DOHH2 (cell line): ENCODE results near the gene RESP18.

Experiments used
- H3F3A ChIP-seq: fragments of 200-600 bp; sonication (generic), shearing (Covaris generic); 2 replicates; pipeline ENCODE4 v1.6.0; 2016; ENCODE audit warnings: antibody characterized with exemption, mild to moderate bottlenecking; ENCODE audit not compliant: control insufficient read depth, insufficient read depth
- H3K27ac ChIP-seq: fragments of 200-600 bp; sonication (generic); 2 replicates; pipeline ENCODE4 v1.5.1; 2014; ENCODE audit warnings: low read depth, mild to moderate bottlenecking, low read length, moderate library complexity
- H3K27me3 ChIP-seq: fragments of 200-600 bp; sonication (generic); 2 replicates; pipeline ENCODE4 v1.6.1; 2014; ENCODE audit warnings: mild to moderate bottlenecking, low read length, mixed read lengths; ENCODE audit not compliant: control insufficient read depth
- H3K36me3 ChIP-seq: fragments of 200-600 bp; sonication (generic); 2 replicates; pipeline ENCODE4 v1.6.1; 2014; ENCODE audit warnings: mild to moderate bottlenecking, low read length, moderate library complexity, mixed read lengths; ENCODE audit not compliant: control insufficient read depth
- H3K4me1 ChIP-seq: fragments of 200-600 bp; sonication (generic); 2 replicates; pipeline ENCODE4 v1.6.1; 2014; ENCODE audit warnings: mild to moderate bottlenecking, low read length, mixed read lengths; ENCODE audit not compliant: control insufficient read depth
- H3K4me2 ChIP-seq: fragments of 200-600 bp; sonication (generic); 2 replicates; pipeline ENCODE4 v1.6.0; 2014; ENCODE audit warnings: mild to moderate bottlenecking, low read length, moderate library complexity
- H3K4me3 ChIP-seq: fragments of 200-600 bp; sonication (generic); 2 replicates; pipeline ENCODE4 v1.5.1; 2014; ENCODE audit warnings: mild to moderate bottlenecking, low read length, mixed read lengths
- H3K79me2 ChIP-seq: fragments of 200-600 bp; sonication (generic); 2 replicates; pipeline ENCODE4 v1.6.1; 2014; ENCODE audit warnings: mild to moderate bottlenecking, low read length, mixed read lengths; ENCODE audit not compliant: control insufficient read depth
- H3K9me2 ChIP-seq: fragments of 200-600 bp; sonication (generic); replicated peaks from 2 replicates; pipeline ENCODE4 v1.6.1; 2014; ENCODE audit warnings: mild to moderate bottlenecking, low read length, mixed read lengths; ENCODE audit not compliant: control insufficient read depth
- H3K9me3 ChIP-seq: fragments of 200-600 bp; sonication (generic); 2 replicates; pipeline ENCODE4 v1.6.1; 2014; ENCODE audit warnings: antibody characterized with exemption, low read length, mixed read lengths; ENCODE audit not compliant: control insufficient read depth, insufficient read depth
- H4K20me1 ChIP-seq: fragments of 200-600 bp; sonication (generic); 2 replicates; pipeline ENCODE4 v1.6.0; 2014; ENCODE audit warnings: low read depth, mild to moderate bottlenecking, antibody characterized with exemption, low read length, moderate library complexity; ENCODE audit not compliant: control insufficient read depth, insufficient read depth
- EZH2phosphoT487 ChIP-seq: fragments of 200-600 bp; sonication (generic); IDR thresholded peaks from 2 replicates; pipeline ENCODE4 v1.6.1; 2017; ENCODE audit warnings: borderline replicate concordance, mild to moderate bottlenecking, antibody characterized with exemption, low read length, moderate library complexity, mixed read lengths
- TF ChIP-seq, protein P1 (sequence below): fragments of 200-600 bp; sonication (generic); IDR thresholded peaks from one replicate; pipeline ENCODE4 v1.5.1; 2014; ENCODE audit warnings: antibody characterized with exemption, mild to moderate bottlenecking, low read depth, low read length; ENCODE audit not compliant: poor library complexity, severe bottlenecking

Gene RESP18

DNA sequence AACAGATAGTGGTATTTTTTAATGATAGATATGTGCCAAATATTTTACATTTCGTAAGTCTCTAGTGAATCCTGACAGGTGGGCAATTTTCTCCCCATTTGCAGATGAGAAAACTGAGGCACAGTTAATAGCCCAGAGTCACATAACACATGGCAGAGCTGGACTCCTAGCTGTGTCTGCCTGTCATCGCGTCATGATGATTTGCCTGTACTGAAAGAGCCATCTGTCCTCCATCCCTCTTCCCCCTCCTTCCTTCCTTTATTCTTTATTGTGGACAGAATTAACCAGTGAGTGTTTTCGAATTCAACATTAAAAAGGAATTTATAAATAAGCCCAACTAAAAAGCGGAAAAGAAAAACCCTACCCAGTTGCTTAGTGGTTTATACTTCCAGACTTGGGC lies 50.2 kb downstream of the RESP18 start:
- H3K4me3 ChIP-seq = no peak overlapping the region
- TF ChIP-seq EZH2phosphoT487 = no peak
- TF ChIP-seq, protein P1, sequence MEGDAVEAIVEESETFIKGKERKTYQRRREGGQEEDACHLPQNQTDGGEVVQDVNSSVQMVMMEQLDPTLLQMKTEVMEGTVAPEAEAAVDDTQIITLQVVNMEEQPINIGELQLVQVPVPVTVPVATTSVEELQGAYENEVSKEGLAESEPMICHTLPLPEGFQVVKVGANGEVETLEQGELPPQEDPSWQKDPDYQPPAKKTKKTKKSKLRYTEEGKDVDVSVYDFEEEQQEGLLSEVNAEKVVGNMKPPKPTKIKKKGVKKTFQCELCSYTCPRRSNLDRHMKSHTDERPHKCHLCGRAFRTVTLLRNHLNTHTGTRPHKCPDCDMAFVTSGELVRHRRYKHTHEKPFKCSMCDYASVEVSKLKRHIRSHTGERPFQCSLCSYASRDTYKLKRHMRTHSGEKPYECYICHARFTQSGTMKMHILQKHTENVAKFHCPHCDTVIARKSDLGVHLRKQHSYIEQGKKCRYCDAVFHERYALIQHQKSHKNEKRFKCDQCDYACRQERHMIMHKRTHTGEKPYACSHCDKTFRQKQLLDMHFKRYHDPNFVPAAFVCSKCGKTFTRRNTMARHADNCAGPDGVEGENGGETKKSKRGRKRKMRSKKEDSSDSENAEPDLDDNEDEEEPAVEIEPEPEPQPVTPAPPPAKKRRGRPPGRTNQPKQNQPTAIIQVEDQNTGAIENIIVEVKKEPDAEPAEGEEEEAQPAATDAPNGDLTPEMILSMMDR = no peak

DNA sequence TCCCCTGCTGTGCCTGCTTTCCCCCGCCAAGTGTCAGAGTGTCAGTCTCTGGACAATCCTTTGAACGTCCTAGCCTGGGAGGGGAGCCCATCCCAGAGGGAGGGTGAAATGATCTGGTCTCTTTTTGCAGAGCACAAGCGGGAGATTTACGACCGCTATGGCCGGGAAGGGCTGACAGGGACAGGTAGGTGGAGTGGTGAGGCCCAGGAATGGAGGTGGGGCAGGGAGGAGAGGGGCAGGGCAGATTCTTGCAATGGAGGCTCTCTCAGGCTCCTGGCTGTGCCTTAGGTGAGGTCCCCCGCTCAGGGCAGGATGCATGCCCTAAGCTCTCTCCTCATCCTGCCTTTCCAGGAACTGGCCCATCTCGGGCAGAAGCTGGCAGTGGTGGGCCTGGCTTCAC lies 51.0 kb downstream of the RESP18 start:
- Histone ChIP-seq H4K20me1 (no peaks in the 10 kb centered on the region), H3K27me3 (no peaks in the 10 kb centered on the region), H3K4me3 (no peak overlapping the region), H3K36me3 (peaks cover 33% of the 10 kb centered on the region), H3K27ac (no peak overlapping the region), H3K79me2 (0 out of 2 replicates have a peak, but pooled peaks cover 3% of the 10 kb centered on the region), H3K4me2 (no peak overlapping the region), H3K9me3 (no peaks in the 10 kb centered on the region), H3F3A (peaks cover 9% of the 10 kb centered on the region), H3K4me1 (peaks cover 35% of the 10 kb centered on the region), H3K9me2 (no peaks in the 10 kb centered on the region)
- TF ChIP-seq, protein P1 = no peak
- no peak for TF ChIP-seq EZH2phosphoT487

More for the DNA sequence above, 50.2 kb downstream of the RESP18 start:
- Histone ChIP-seq H3K36me3 (peaks cover 33% of the 10 kb centered on the region), H3K9me2 (no peaks in the 10 kb centered on the region), H3K27me3 (no peaks in the 10 kb centered on the region), H3F3A (peaks cover 9% of the 10 kb centered on the region), H3K9me3 (no peaks in the 10 kb centered on the region), H4K20me1 (no peaks in the 10 kb centered on the region), H3K4me1 (peaks cover 29% of the 10 kb centered on the region), H3K79me2 (0 out of 2 replicates have a peak, but pooled peaks cover 3% of the 10 kb centered on the region), H3K27ac (no peak overlapping the region), H3K4me2 (no peak overlapping the region)

DNA sequence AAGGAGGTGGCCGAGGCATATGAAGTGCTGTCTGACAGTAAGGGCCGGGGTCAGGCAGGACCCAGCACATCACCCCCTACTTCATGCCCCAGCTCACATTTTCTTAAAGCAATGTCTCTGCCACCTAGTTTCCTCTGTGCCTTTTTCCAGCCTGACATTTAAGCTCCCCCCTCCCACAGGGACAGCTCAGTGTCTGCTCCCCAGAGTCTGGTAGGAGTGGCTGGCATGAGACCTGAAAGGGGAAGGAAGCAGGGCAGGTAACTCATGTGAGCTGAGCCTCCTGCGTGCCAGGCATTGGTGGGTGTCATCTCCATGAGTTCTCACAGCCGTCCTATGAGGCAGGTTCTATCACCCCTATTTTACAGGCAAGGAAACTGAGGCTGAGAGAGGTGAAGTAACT lies 51.9 kb downstream of the RESP18 start:
- Histone ChIP-seq H3K36me3 (peaks cover 33% of the 10 kb centered on the region), H4K20me1 (no peaks in the 10 kb centered on the region), H3K27ac (no peak overlapping the region), H3K9me3 (no peaks in the 10 kb centered on the region), H3K79me2 (0 out of 2 replicates have a peak, but pooled peaks cover 3% of the 10 kb centered on the region), H3K27me3 (no peaks in the 10 kb centered on the region), H3K9me2 (no peaks in the 10 kb centered on the region), H3F3A (peaks cover 9% of the 10 kb centered on the region), H3K4me3 (no peak overlapping the region), H3K4me2 (peak overlapping the region; percentile 96), H3K4me1 (peaks cover 35% of the 10 kb centered on the region)
- TF ChIP-seq, protein P1 = no peak
- TF ChIP-seq EZH2phosphoT487 = no peak

DNA sequence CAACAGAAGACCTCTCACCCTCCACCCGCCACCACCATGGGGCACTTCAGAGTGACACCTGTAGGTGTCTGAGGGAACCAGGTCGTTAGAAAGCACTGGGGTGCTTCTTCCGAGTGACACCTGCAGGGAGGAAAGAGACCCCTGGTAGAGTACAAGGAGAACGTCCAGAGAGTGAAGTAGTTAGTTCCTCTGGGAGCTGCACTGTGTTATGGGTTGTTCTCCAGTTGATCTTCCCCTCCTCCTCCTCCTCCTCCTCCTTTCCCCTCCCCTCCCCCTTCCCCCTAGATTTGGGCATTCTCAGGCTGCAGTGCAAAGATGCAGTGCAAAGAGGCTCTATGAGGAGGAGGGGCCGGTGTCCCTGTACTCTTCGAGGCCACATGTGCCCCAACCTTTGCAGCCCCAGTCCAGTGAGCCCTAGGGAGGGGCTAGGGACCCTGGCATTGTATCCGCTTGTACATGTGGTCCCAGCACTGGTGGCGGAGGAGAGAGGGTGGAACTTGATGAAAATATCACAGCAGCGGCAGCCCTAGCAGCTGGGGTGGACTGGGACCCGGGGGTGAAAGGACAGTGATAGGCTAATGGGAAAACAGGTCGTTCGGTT lies 52.5 kb downstream of the RESP18 start:
- Histone ChIP-seq H3K4me2 (peak overlapping the region; percentile 96), H3K4me1 (peaks cover 35% of the 10 kb centered on the region), H3K79me2 (0 out of 2 replicates have a peak, but pooled peaks cover 3% of the 10 kb centered on the region), H3K36me3 (peaks cover 33% of the 10 kb centered on the region), H3K27ac (peak overlapping the region; percentile 89), H3K9me3 (no peaks in the 10 kb centered on the region), H3K9me2 (no peaks in the 10 kb centered on the region), H4K20me1 (no peaks in the 10 kb centered on the region), H3K4me3 (peak overlapping the region; percentile 76), H3K27me3 (no peaks in the 10 kb centered on the region), H3F3A (peaks cover 9% of the 10 kb centered on the region)
- TF ChIP-seq, protein P1 = peak; percentile 60
- TF ChIP-seq EZH2phosphoT487 = no peak
